WTC11 (cell line): ENCODE results near the gene BTF3. TPM values are rescaled to one million over a fixed set of nuclear protein-coding genes. Genes with fewer than 3 reads are reported as not detected.

ENCODE experiments used
- ATAC-seq: fragments of 200-7000 bp; cut with Tn5 transposase; 2 replicates; pipeline ENCODE4 v1.10.0; 2021; ENCODE audit warnings: mild to moderate bottlenecking, moderate library complexity
- CTCF ChIA-PET: fragments of 300-600 bp; sonication (Branson Sonifier 250); formaldehyde crosslinking; loops from one replicate; lab custom pipeline; 2021; ENCODE audit warnings: antibody characterized with exemption; lab: Charles Lee
- POLR2A ChIA-PET: fragments of 350-600 bp; sonication (Branson Sonifier 250); formaldehyde crosslinking; loops from one replicate; lab custom pipeline; 2021; ENCODE audit warnings: antibody characterized with exemption; lab: Charles Lee
- DNase-seq: peaks from one replicate; pipeline ENCODE4 v3.0.0; 2021; ENCODE audit warnings: low spot score
- H3K27ac Mint-ChIP-seq: 2 replicates; pipeline ENCODE4 v1.8.0; 2021; ENCODE audit warnings: mixed read lengths
- H3K27me3 Mint-ChIP-seq: 2 replicates; pipeline ENCODE4 v1.8.0; 2021; ENCODE audit warnings: low read depth, mild to moderate bottlenecking, moderate library complexity, mixed read lengths
- H3K36me3 Mint-ChIP-seq: 2 replicates; pipeline ENCODE4 v1.8.0; 2021; ENCODE audit warnings: mixed read lengths
- H3K4me1 Mint-ChIP-seq: 2 replicates; pipeline ENCODE4 v1.8.0; 2022; ENCODE audit warnings: mixed read lengths
- H3K4me3 Mint-ChIP-seq: 2 replicates; pipeline ENCODE4 v1.8.0; 2021; ENCODE audit warnings: mild to moderate bottlenecking, moderate library complexity, mixed read lengths
- H3K9me3 Mint-ChIP-seq: 2 replicates; pipeline ENCODE4 v1.8.0; 2021; ENCODE audit warnings: mixed read lengths
- CREB1 ChIP-seq: sonication (generic); formaldehyde crosslinking; IDR thresholded peaks from 2 replicates; pipeline ENCODE4 v1.8.0; 2023; ENCODE audit warnings: mild to moderate bottlenecking, missing genetic modification reagents
- ELF4 ChIP-seq: sonication (generic); formaldehyde crosslinking; IDR thresholded peaks from 2 replicates; pipeline ENCODE4 v1.8.1; 2022; ENCODE audit warnings: low read depth, mild to moderate bottlenecking, moderate library complexity, missing genetic modification reagents
- ESRRA ChIP-seq: sonication (generic); formaldehyde crosslinking; IDR thresholded peaks from 2 replicates; pipeline ENCODE4 v1.8.1; 2022; ENCODE audit warnings: mild to moderate bottlenecking, missing genetic modification reagents, borderline replicate concordance
- NFE2L1 ChIP-seq: sonication (generic); formaldehyde crosslinking; IDR thresholded peaks from 2 replicates; pipeline ENCODE4 v1.8.1; 2023; ENCODE audit warnings: missing genetic modification reagents
- NR1H2 ChIP-seq: sonication (generic); formaldehyde crosslinking; IDR thresholded peaks from 2 replicates; pipeline ENCODE4 v1.9.0; 2021; ENCODE audit warnings: mild to moderate bottlenecking, moderate library complexity, missing genetic modification reagents
- SOX15 ChIP-seq: fragments of 250-450 bp; sonication (Bioruptor Pico); IDR thresholded peaks from 2 replicates; pipeline ENCODE4 v1.9.0; 2021; ENCODE audit warnings: mild to moderate bottlenecking
- SP1 ChIP-seq: sonication (generic); formaldehyde crosslinking; conservative IDR thresholded peaks from 2 replicates; pipeline ENCODE4 v1.8.1; 2022; ENCODE audit warnings: missing genetic modification reagents
- ZNF121 ChIP-seq: sonication (generic); formaldehyde crosslinking; IDR thresholded peaks from 2 replicates; pipeline ENCODE4 v1.8.0; 2023; ENCODE audit warnings: missing genetic modification reagents
- ZNF423 ChIP-seq: fragments of 250-450 bp; sonication (Bioruptor Pico); IDR thresholded peaks from 2 replicates; pipeline ENCODE4 v2.1.2; 2022; ENCODE audit warnings: mild to moderate bottlenecking, moderate library complexity
- total RNA-seq: library from RNA; stranded (reverse); gene quantifications from 3 replicates; pipeline ENCODE4 v1.2.3, GENCODE V29; 2021
- TF ChIP-seq, protein P1 (sequence below): sonication (generic); formaldehyde crosslinking; IDR thresholded peaks from 2 replicates; pipeline ENCODE4 v1.8.0; 2023; ENCODE audit warnings: mild to moderate bottlenecking, missing genetic modification reagents
- TF ChIP-seq, protein P2 (sequence below): fragments of 250-450 bp; sonication (Bioruptor Pico); IDR thresholded peaks from 2 replicates; pipeline ENCODE4 v1.9.0; 2021; ENCODE audit warnings: mild to moderate bottlenecking
- TF ChIP-seq, protein P3 (sequence below): fragments of 250-450 bp; sonication (Bioruptor Pico); IDR thresholded peaks from 2 replicates; pipeline ENCODE4 v1.9.0; 2021; ENCODE audit warnings: mild to moderate bottlenecking
- TF ChIP-seq, protein P4 (sequence below): fragments of 250-450 bp; sonication (Bioruptor Pico); IDR thresholded peaks from 2 replicates; pipeline ENCODE4 v1.9.0; 2021; ENCODE audit warnings: mild to moderate bottlenecking, borderline replicate concordance
- TF ChIP-seq, protein P5 (sequence below): sonication (generic); formaldehyde crosslinking; IDR thresholded peaks from 2 replicates; pipeline ENCODE4 v1.8.0; 2022; ENCODE audit warnings: mild to moderate bottlenecking, missing genetic modification reagents
- TF ChIP-seq, protein P6 (sequence below): sonication (generic); formaldehyde crosslinking; IDR thresholded peaks from 2 replicates; pipeline ENCODE4 v1.8.1; 2022; ENCODE audit warnings: low read depth, missing genetic modification reagents, borderline replicate concordance
- TF ChIP-seq, protein P7 (sequence below): fragments of 200-600 bp; IDR thresholded peaks from 2 replicates; pipeline ENCODE4 v1.8.0; 2022; ENCODE audit warnings: antibody characterized with exemption

Gene BTF3
- total RNA-seq, 1 experiment from 2014 or later = 736 TPM

DNA sequence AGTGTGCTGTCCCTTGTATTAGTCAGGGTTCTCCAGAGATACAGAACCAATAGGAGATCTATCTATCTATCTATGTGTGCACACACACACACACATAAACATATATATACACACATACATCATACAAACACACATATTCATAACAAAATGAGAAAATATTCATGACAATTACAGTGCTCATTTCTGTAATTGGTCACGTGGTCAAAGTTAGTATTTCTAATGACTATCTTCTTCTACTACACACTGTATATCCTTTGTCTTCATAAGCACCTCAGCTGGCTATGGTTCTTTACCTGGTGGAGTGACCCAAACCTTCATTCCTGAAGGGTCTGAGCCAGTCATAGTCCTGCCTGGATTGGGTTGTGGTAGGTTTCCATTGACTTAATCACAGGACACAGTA, 17.7 kb upstream of the BTF3 start (continued):
- TF ChIP-seq, protein P1, sequence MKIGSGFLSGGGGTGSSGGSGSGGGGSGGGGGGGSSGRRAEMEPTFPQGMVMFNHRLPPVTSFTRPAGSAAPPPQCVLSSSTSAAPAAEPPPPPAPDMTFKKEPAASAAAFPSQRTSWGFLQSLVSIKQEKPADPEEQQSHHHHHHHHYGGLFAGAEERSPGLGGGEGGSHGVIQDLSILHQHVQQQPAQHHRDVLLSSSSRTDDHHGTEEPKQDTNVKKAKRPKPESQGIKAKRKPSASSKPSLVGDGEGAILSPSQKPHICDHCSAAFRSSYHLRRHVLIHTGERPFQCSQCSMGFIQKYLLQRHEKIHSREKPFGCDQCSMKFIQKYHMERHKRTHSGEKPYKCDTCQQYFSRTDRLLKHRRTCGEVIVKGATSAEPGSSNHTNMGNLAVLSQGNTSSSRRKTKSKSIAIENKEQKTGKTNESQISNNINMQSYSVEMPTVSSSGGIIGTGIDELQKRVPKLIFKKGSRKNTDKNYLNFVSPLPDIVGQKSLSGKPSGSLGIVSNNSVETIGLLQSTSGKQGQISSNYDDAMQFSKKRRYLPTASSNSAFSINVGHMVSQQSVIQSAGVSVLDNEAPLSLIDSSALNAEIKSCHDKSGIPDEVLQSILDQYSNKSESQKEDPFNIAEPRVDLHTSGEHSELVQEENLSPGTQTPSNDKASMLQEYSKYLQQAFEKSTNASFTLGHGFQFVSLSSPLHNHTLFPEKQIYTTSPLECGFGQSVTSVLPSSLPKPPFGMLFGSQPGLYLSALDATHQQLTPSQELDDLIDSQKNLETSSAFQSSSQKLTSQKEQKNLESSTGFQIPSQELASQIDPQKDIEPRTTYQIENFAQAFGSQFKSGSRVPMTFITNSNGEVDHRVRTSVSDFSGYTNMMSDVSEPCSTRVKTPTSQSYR (CRISPR knock-in tag) = no peak
- TF ChIP-seq ESRRA (CRISPR knock-in tag) = no peak

DNA sequence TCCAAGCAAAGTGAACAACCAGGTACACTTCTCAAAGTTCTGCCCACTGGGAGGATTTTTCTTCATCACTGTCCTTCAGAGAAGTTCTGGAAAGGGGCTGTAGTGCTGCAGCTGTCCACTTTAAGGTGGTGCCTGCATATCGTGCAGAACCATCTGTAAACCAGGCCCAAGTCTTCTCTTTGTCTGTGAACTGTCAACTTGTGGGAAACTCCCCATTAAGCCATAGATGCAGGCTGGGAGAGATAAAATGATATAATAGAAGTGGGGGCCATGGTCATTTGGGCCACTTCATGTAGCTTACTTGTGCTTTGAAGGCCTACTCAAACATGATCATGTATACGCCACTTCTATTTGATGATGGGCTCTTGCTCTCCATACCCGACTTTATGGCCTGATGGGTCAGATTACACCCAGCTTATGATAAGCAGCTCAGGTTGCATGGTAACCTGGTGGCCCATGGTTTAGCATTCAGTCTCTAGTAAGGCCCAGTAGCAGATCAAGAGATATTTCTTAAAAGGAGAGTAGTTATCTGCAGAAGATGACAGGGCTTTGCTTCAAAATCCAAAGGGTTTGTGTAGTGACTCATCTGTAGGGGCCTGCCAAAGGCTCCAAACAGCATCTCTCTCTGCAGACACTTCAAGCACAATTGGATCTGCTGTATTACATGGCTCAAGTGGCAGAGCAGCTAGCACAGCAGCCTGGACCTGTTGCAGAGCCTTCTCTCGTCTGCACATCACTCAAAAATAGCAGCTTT, 15.7 kb upstream of the BTF3 start:
- peaks cover 6% of the 10 kb centered on the region for H3K9me3 Mint-ChIP-seq
- no peak overlapping the region for H3K27ac Mint-ChIP-seq
- DNase-seq (no peak), ATAC-seq (no peak)
- ChIA-PET POLR2A (no interaction called here), CTCF (no interaction called here)
- H3K4me1 Mint-ChIP-seq = peaks cover 49% of the 10 kb centered on the region
- no peak overlapping the region for H3K4me3 Mint-ChIP-seq
- no peaks in the 10 kb centered on the region for H3K36me3 Mint-ChIP-seq
- H3K27me3 Mint-ChIP-seq = no peaks in the 10 kb centered on the region
- no peak for TF ChIP-seq SOX15 (CRISPR knock-in tag)
- TF ChIP-seq, protein P2, sequence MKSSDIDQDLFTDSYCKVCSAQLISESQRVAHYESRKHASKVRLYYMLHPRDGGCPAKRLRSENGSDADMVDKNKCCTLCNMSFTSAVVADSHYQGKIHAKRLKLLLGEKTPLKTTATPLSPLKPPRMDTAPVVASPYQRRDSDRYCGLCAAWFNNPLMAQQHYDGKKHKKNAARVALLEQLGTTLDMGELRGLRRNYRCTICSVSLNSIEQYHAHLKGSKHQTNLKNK (CRISPR knock-in tag) = no peak
- TF ChIP-seq, protein P3, sequence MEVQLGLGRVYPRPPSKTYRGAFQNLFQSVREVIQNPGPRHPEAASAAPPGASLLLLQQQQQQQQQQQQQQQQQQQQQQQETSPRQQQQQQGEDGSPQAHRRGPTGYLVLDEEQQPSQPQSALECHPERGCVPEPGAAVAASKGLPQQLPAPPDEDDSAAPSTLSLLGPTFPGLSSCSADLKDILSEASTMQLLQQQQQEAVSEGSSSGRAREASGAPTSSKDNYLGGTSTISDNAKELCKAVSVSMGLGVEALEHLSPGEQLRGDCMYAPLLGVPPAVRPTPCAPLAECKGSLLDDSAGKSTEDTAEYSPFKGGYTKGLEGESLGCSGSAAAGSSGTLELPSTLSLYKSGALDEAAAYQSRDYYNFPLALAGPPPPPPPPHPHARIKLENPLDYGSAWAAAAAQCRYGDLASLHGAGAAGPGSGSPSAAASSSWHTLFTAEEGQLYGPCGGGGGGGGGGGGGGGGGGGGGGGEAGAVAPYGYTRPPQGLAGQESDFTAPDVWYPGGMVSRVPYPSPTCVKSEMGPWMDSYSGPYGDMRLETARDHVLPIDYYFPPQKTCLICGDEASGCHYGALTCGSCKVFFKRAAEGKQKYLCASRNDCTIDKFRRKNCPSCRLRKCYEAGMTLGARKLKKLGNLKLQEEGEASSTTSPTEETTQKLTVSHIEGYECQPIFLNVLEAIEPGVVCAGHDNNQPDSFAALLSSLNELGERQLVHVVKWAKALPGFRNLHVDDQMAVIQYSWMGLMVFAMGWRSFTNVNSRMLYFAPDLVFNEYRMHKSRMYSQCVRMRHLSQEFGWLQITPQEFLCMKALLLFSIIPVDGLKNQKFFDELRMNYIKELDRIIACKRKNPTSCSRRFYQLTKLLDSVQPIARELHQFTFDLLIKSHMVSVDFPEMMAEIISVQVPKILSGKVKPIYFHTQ (CRISPR knock-in tag) = no peak
- no peak for TF ChIP-seq NFE2L1 (CRISPR knock-in tag)
- TF ChIP-seq ZNF423 = no peak
- TF ChIP-seq, protein P4, sequence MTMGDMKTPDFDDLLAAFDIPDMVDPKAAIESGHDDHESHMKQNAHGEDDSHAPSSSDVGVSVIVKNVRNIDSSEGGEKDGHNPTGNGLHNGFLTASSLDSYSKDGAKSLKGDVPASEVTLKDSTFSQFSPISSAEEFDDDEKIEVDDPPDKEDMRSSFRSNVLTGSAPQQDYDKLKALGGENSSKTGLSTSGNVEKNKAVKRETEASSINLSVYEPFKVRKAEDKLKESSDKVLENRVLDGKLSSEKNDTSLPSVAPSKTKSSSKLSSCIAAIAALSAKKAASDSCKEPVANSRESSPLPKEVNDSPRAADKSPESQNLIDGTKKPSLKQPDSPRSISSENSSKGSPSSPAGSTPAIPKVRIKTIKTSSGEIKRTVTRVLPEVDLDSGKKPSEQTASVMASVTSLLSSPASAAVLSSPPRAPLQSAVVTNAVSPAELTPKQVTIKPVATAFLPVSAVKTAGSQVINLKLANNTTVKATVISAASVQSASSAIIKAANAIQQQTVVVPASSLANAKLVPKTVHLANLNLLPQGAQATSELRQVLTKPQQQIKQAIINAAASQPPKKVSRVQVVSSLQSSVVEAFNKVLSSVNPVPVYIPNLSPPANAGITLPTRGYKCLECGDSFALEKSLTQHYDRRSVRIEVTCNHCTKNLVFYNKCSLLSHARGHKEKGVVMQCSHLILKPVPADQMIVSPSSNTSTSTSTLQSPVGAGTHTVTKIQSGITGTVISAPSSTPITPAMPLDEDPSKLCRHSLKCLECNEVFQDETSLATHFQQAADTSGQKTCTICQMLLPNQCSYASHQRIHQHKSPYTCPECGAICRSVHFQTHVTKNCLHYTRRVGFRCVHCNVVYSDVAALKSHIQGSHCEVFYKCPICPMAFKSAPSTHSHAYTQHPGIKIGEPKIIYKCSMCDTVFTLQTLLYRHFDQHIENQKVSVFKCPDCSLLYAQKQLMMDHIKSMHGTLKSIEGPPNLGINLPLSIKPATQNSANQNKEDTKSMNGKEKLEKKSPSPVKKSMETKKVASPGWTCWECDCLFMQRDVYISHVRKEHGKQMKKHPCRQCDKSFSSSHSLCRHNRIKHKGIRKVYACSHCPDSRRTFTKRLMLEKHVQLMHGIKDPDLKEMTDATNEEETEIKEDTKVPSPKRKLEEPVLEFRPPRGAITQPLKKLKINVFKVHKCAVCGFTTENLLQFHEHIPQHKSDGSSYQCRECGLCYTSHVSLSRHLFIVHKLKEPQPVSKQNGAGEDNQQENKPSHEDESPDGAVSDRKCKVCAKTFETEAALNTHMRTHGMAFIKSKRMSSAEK (CRISPR knock-in tag) = no peak
- no peak for TF ChIP-seq SP1 (CRISPR knock-in tag)
- TF ChIP-seq, protein P5, sequence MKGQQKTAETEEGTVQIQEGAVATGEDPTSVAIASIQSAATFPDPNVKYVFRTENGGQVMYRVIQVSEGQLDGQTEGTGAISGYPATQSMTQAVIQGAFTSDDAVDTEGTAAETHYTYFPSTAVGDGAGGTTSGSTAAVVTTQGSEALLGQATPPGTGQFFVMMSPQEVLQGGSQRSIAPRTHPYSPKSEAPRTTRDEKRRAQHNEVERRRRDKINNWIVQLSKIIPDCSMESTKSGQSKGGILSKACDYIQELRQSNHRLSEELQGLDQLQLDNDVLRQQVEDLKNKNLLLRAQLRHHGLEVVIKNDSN (CRISPR knock-in tag) = no peak
- TF ChIP-seq NR1H2 (CRISPR knock-in tag) = no peak
- TF ChIP-seq, protein P6, sequence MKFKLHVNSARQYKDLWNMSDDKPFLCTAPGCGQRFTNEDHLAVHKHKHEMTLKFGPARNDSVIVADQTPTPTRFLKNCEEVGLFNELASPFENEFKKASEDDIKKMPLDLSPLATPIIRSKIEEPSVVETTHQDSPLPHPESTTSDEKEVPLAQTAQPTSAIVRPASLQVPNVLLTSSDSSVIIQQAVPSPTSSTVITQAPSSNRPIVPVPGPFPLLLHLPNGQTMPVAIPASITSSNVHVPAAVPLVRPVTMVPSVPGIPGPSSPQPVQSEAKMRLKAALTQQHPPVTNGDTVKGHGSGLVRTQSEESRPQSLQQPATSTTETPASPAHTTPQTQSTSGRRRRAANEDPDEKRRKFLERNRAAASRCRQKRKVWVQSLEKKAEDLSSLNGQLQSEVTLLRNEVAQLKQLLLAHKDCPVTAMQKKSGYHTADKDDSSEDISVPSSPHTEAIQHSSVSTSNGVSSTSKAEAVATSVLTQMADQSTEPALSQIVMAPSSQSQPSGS = no peak
- no peak for TF ChIP-seq CREB1 (CRISPR knock-in tag)
- no peak for TF ChIP-seq ZNF121 (CRISPR knock-in tag)
- no peak for TF ChIP-seq ELF4 (CRISPR knock-in tag)
- TF ChIP-seq, protein P7, sequence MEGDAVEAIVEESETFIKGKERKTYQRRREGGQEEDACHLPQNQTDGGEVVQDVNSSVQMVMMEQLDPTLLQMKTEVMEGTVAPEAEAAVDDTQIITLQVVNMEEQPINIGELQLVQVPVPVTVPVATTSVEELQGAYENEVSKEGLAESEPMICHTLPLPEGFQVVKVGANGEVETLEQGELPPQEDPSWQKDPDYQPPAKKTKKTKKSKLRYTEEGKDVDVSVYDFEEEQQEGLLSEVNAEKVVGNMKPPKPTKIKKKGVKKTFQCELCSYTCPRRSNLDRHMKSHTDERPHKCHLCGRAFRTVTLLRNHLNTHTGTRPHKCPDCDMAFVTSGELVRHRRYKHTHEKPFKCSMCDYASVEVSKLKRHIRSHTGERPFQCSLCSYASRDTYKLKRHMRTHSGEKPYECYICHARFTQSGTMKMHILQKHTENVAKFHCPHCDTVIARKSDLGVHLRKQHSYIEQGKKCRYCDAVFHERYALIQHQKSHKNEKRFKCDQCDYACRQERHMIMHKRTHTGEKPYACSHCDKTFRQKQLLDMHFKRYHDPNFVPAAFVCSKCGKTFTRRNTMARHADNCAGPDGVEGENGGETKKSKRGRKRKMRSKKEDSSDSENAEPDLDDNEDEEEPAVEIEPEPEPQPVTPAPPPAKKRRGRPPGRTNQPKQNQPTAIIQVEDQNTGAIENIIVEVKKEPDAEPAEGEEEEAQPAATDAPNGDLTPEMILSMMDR = no peak
